Kidney capillary endothelial cell (primary cell): ENCODE results near the gene CLDN15.
A peak's percentile ranks its signal among the peaks of the same experiment; 100 is the strongest.
"Not testable (repeated sequence)": the region's sequence is repeated elsewhere in the genome, so short reads cannot be mapped to it uniquely, and the experiment has no call there.

ENCODE experiments used
- DNase-seq: peaks from one replicate; pipeline ENCODE4 v3.0.0-alpha.2; 2018; ENCODE audit warnings: low spot score

CLDN15 gene, protein sequence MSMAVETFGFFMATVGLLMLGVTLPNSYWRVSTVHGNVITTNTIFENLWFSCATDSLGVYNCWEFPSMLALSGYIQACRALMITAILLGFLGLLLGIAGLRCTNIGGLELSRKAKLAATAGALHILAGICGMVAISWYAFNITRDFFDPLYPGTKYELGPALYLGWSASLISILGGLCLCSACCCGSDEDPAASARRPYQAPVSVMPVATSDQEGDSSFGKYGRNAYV

DNA sequence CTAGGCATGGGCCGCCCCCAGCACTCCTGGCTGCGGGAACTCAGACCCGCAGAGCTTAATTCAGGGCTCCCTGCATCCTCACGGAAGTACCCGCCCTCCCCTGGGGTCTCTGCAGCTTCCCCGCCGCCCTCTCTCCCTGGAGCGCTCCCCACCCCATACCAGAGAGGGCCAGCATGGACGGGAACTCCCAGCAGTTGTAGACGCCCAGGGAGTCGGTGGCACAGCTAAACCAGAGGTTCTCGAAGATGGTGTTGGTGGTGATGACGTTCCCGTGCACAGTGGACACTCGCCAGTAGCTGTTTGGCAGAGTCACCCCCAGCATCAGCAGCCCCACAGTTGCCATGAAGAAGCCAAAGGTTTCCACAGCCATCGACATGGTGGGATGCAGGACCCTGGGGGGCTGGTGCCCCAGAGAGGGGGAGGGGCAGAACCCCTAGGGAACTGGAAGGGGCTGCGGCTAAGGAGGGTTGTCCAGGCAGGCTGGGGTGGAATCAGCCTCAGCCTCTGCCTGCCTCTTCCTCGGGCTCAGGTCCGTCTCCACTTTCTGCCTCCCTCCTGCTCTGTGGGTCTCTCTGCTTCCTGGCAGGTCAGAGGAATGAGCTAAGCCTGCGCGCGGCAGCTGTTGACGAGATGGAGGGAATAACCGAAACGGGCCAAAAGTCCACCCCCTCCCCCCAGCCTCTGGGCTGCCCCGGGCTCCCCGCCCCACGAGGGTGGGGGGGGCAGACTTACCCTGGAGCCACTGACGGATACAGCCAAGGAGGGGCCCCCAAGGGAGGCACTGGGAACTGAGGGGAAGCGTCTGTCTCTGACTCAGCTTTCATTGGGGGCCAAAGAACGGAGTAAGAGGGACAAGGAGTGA is at the start of gene CLDN15:
Gene CLDN15, minus strand, starts transcription at position 597 of the 862 bp plus-strand sequence. Its CDS starts 221 bp downstream, at position 376.
- no peak for DNase-seq

DNA sequence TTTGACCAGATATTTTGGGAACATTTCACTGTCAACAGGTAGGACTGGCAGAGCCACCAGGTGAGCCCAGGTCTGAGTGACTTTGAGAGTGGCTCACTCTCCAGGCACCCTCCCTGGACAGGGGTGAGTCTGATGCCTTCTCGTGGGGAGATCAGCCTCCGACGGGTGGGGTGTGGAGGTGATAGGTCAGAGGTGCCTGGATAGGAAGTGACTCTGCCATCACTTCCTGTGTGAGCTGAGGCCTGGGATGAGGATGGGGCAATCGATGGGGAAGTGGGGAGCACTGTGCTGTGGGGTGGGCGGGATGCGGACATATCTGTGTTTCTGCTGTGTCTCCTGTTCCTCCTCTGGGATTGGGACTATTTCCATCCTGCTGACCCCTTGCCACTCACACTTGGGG is 49.4 kb upstream of the CLDN15 start:
- no peak for DNase-seq

- DNase-seq = not testable (repeated sequence)
These were observed 48.3 kb upstream of the CLDN15 start for GRCh38 chr7:101285880-101286279.

DNA sequence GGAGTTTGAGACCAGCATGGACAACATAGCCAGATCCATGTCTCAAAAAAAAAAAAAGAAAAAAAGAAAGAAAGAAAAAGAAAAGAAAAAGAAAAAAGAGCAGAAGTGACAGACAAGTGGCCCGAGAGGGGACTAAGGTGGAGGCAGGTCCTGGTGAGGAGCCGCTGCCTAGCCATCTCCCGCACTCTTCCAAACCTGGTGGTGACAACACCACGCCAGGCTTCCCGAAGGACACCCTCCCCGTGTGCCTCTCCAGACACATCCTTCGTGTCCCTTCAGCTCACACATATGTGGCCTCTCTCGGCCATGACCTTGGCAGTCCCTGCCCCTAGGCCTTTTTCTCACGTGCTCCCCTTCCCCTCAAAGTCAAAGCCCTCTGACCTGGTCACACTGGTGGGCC is 47.6 kb upstream of the CLDN15 start:
- DNase-seq = no peak

DNA sequence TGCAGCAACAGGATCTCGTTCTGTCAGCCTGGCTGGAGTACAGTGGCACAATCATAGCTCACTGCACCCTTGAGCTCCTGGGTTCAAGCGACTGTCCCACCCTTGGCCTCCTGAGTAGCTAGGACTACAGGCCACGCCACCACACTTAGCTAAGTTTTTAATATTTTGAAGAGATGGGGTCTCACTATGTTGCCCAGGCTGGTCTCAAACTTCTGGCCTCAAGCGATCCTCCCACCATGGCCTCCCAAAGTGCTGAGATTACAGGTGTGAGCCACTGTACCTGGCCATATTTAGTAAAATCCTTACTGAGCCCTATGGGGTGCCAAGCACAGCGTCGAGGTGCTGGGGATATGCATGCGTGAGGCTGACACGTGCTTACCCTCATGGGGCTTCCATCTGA is 43.3 kb upstream of the CLDN15 start:
- not testable (repeated sequence) for DNase-seq

- DNase-seq = no peak
These were observed 41.1 kb upstream of the CLDN15 start for GRCh38 chr7:101278461-101279292.

- DNase-seq = no peak
These were observed 39.6 kb upstream of the CLDN15 start for GRCh38 chr7:101277155-101277554.

DNA sequence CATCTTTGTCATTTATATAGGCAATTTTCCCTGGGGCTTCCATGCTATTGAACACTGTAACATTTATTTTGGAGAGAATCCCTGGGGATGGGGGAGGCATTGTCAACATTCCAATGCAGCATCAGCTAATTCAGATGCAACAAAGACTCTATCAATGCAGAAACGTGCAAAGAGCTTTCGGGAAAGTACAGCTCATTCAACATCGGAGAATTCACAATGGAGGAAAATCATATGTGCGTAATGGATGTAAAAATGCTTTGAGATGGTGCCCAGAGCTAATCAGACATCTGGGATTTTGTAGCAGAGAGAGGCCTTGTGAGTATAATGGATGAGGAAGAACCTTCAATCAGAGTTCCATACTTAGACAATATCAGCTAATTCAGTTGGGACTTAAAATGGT is 35.6 kb upstream of the CLDN15 start:
- no peak for DNase-seq

GRCh38 chr7:101271021-101271420 is 33.4 kb upstream of the CLDN15 start:
- no peak for DNase-seq

DNA sequence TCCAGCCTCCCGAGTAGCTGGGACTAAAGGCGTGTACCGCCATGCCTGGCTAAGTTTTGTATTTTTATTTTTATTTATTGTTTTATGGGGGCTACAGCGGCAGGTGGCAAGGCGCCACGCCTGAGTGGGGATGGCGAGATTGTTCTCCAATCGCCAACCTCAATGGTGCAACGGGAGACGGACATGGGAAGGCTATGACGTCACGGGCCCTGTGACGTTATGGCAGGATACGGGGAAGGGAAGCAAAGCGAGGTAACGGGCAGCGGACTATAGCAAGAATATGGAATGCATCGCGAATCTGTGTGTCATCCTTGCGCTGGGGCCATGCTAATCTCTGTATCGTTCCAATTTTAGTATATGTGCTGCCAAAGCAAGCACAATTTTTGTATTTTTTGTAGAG is 32.1 kb upstream of the CLDN15 start:
- DNase-seq = no peak

GRCh38 chr7:101265622-101266516 is 28.3 kb upstream of the CLDN15 start:
- DNase-seq = no peak

GRCh38 chr7:101264102-101264706 is 26.6 kb upstream of the CLDN15 start:
- not testable (repeated sequence) for DNase-seq

DNA sequence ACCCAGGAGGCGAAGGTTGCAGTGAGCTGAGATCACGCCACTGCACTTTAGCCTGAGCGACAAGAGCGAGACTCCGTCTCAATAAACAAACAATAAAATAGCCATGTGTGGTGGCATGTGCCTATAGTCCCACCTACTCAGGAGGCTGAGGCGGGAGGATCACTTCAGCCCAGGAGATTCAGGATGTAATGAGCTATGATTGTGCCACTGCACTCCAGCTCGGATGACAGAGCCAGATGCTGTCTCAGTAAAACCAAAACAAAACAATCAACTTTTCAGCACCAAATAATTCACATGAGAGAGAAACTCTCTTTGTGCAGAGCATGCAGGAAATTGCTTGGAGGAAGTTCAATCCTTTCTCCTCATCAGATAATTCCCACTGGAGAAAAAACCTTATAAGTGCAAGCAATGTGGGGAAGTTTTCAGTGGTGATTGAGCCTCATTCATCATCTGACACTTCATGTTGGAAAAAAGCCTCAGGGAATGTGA is 20.7 kb upstream of the CLDN15 start:
- no peak for DNase-seq

DNA sequence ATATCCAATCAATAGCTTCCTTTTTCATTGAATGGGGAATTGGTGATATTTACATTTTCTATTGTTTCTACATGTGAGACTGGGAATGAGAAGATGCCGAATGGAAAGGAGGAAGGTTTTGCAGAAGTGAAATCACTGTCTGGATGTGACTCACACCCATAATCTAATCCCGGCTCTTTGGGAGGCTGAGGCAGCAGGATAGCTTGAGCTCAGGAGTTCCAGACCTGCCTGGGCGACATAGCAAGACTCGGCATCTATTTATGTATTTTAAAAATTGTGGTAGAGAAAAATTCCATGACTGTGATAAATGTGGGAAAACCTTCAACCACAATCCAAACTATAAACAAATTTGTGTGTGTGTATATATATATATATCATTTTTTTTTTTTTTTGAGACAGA is 18.2 kb upstream of the CLDN15 start:
- no peak for DNase-seq

GRCh38 chr7:101253199-101253598 is 15.6 kb upstream of the CLDN15 start:
- DNase-seq = not testable (repeated sequence)

DNA sequence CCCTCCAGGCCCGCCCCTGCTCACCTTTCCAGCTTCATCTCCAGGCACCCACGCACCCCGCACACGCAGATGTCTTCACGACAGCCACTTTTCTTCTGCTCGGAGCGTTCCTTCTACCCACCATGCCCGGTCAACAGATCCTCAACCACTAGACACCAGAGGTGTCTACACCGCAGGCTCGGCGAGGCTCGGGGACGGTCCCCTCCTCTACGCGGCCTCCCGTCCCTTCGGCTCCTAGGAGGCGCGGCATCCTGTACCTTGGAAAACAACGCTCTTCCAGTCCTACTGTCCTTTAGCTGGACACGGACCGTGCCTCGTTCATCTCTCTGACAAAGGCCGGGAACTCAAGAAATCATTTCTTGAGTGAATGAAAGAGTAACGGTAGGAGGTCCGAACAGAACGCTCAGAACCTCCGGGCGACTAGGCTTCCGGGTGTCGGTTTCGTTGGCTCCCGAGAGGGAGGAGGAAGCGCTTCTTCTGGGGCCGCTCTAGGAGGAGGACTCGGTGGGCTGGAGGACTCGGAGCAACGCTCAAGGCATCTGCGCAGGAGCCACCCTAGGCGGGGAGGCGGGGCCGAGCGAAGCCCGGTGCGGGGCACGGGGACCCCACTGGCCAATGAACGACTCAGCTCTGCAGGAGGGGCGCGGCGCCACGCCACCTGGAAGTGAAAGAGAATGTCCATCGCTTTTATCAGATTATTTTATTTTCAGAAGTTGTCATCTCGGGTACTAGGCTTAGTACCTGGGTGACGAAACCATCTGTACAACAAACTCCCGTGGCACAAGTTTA is 14.5 kb upstream of the CLDN15 start:
- DNase-seq = peak; percentile 93

- DNase-seq = no peak
These were observed 12.7 kb upstream of the CLDN15 start for GRCh38 chr7:101250324-101250723.

DNA sequence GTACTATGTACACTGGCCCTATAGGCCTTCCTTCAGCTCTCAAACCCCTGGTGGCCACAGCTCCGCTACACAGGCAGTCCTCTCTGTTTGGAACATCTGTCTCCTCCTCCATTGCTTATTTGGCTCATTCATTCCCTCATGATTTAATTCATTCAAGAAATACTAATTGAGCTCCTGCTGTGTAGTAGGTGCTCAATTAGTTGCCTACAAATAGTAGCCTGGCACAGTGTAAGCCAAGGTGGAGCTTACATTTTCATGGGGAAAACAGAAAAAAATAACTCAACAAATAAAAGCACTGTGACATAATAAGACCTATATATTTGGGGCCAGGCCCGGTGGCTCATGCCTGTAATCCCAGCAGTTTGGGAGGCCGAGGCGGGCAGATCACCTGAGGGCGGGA is 10.7 kb upstream of the CLDN15 start:
- DNase-seq = no peak

DNA sequence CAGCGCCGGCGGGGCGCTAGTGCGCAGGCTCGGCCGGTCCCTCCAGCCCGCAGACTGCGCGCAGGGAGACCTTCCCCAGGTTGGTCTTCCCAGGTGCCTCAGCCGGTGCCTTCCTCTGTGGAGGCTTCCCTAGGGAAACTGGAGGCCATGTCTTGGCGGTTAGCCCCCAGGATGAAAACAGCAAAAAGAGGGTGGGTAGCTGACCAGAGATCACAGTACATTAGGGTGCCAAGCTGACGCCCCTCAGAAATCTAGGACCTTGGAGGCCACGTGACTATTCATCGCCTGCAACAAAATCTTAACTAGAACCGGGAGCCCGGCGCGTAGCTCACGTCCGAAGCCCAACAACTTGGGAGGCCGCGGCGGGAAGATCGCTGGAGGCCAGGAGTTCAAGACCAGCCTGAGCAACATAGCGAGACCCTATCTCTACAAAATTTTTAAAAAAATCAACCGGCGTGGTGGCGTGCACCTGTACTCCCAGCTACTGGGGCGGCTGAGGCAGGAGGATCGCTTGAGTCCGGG is 7.6 kb upstream of the CLDN15 start:
- DNase-seq = no peak
